ENCODE data around the gene SPATA6L. TPM values are rescaled to one million over a fixed set of nuclear protein-coding genes. Genes with fewer than 3 reads are reported as not detected.
A peak's percentile ranks its signal among the peaks of the same experiment; 100 is the strongest.

SPATA6L gene
- total and polyA plus RNA-seq, 4 donors, result 1.6 to 6.2 (median 2.2) TPM

DNA sequence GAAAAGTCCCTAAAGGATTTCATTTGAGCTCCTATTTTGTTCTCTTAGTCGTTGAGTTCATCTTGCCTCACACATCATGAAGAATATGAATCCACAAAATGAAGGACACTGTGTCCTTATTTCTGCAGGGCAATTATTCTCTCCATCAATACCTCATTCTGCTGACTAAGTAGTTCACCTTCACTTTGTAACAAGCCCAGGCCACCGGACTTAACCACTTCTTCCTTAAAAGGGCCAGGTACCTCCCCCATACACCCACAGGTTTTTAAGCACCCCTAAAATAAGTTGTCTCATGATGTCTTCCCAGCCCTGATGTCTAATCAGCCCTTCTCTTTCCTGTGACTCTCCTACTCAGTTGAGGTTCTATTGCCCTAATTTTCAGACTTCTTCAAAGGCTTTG lies 71.3 kb downstream of the SPATA6L start:
- Histone ChIP-seq H3K4me3 (ENCODE audit: low read depth in 1 of 3, low read length in 3 of 3) (no peak overlapping the region), H3K4me1 (ENCODE audit: control insufficient read depth in 4 of 4, insufficient read depth in 4 of 4, low read length in 3 of 4) (peaks cover 5 to 42% (median 15%) of the 10 kb centered on the region in 4 donors), H3K27ac (ENCODE audit: low read depth in 1 of 2, low read length in 2 of 2) (peak overlapping the region; percentile 83 to 91), H3K9me3 (ENCODE audit: control insufficient read depth in 4 of 4, low read length in 3 of 4) (no peaks in the 10 kb centered on the region), H3K36me3 (ENCODE audit: control insufficient read depth in 4 of 4, insufficient read depth in 3 of 4, low read depth in 1 of 4, low read length in 3 of 4) (no peaks in the 10 kb centered on the region), H3K27me3 (ENCODE audit: control insufficient read depth in 4 of 4, insufficient read depth in 4 of 4, low read length in 3 of 4) (no peaks in the 10 kb centered on the region), H3K9ac (ENCODE audit: low read depth in 1 of 2, low read length in 2 of 2) (no peak overlapping the region)
- no peak for TF ChIP-seq NR2F2 (IDR thresholded peaks at IDR 0.05)
- no peak for TF ChIP-seq ZBTB33 (IDR thresholded peaks at IDR 0.05)
- no peak for TF ChIP-seq ATF3 (IDR thresholded peaks at IDR 0.05)
- TF ChIP-seq YY1 (IDR thresholded peaks at IDR 0.05), result no peak
- TF ChIP-seq HNF4A (conservative IDR thresholded peaks at IDR 0.05), result no peak
- no peak for TF ChIP-seq RAD21 (IDR thresholded peaks at IDR 0.05)
- no peak for TF ChIP-seq FOXA2 (IDR thresholded peaks at IDR 0.05)
- TF ChIP-seq, protein P1, sequence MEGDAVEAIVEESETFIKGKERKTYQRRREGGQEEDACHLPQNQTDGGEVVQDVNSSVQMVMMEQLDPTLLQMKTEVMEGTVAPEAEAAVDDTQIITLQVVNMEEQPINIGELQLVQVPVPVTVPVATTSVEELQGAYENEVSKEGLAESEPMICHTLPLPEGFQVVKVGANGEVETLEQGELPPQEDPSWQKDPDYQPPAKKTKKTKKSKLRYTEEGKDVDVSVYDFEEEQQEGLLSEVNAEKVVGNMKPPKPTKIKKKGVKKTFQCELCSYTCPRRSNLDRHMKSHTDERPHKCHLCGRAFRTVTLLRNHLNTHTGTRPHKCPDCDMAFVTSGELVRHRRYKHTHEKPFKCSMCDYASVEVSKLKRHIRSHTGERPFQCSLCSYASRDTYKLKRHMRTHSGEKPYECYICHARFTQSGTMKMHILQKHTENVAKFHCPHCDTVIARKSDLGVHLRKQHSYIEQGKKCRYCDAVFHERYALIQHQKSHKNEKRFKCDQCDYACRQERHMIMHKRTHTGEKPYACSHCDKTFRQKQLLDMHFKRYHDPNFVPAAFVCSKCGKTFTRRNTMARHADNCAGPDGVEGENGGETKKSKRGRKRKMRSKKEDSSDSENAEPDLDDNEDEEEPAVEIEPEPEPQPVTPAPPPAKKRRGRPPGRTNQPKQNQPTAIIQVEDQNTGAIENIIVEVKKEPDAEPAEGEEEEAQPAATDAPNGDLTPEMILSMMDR (IDR thresholded peaks at IDR 0.05; ENCODE audit: low read depth, low read length, missing input control), result no peak
- TF ChIP-seq TAF1 (conservative IDR thresholded peaks at IDR 0.05), result no peak
- TF ChIP-seq MAX (IDR thresholded peaks at IDR 0.05), result no peak
- no peak for TF ChIP-seq FOXA1 (IDR thresholded peaks at IDR 0.05)
- TF ChIP-seq, protein P2, sequence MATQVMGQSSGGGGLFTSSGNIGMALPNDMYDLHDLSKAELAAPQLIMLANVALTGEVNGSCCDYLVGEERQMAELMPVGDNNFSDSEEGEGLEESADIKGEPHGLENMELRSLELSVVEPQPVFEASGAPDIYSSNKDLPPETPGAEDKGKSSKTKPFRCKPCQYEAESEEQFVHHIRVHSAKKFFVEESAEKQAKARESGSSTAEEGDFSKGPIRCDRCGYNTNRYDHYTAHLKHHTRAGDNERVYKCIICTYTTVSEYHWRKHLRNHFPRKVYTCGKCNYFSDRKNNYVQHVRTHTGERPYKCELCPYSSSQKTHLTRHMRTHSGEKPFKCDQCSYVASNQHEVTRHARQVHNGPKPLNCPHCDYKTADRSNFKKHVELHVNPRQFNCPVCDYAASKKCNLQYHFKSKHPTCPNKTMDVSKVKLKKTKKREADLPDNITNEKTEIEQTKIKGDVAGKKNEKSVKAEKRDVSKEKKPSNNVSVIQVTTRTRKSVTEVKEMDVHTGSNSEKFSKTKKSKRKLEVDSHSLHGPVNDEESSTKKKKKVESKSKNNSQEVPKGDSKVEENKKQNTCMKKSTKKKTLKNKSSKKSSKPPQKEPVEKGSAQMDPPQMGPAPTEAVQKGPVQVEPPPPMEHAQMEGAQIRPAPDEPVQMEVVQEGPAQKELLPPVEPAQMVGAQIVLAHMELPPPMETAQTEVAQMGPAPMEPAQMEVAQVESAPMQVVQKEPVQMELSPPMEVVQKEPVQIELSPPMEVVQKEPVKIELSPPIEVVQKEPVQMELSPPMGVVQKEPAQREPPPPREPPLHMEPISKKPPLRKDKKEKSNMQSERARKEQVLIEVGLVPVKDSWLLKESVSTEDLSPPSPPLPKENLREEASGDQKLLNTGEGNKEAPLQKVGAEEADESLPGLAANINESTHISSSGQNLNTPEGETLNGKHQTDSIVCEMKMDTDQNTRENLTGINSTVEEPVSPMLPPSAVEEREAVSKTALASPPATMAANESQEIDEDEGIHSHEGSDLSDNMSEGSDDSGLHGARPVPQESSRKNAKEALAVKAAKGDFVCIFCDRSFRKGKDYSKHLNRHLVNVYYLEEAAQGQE (IDR thresholded peaks at IDR 0.05), result no peak
- no peak for TF ChIP-seq HNF4G (IDR thresholded peaks at IDR 0.05)
- no peak for TF ChIP-seq JUND (IDR thresholded peaks at IDR 0.05)
- TF ChIP-seq SP1 (IDR thresholded peaks at IDR 0.05), result no peak
- no peak for TF ChIP-seq EGR1 (IDR thresholded peaks at IDR 0.05; ENCODE audit: low read depth in 2 of 2)
- TF ChIP-seq RXRA (IDR thresholded peaks at IDR 0.05), result no peak
- TF ChIP-seq GABPA (IDR thresholded peaks at IDR 0.05 in 1 of 2, conservative IDR thresholded peaks at IDR 0.05 in 1 of 2), result no peak
- 53% methylated on average over 2 of the region's 2 CpGs for WGBS
- DNase-seq (ENCODE audit: low spot score), result no peak

All from liver (tissue), 9 donors.